K562 (cell line): ENCODE data around the gene HTRA3. TPM values are rescaled to one million over a fixed set of nuclear protein-coding genes. Genes with fewer than 3 reads are reported as not detected.

ENCODE experiments used
- ATAC-seq: fragments of 200-7000 bp; cut with Tn5 transposase; 3 replicates; pipeline ENCODE4 v1.9.1; 2020; ENCODE audit warnings: moderate library complexity
- BruUV-seq: library from RNA; stranded (reverse); fragments of 400-500 nt; replicated peaks from 2 replicates; lab custom pipeline; 2021; lab: Mats Ljungman, UMichigan
- CTCF ChIA-PET: fragments of 300-600 bp; formaldehyde crosslinking; extraction: SDS; loops from one replicate; lab custom pipeline; 2021; ENCODE audit warnings: low intra/inter-chr PET ratio; lab: Yijun Ruan, JAX
- POLR2A ChIA-PET: fragments of 300-600, 350-650 bp; sonication (Branson Sonifier 250); formaldehyde crosslinking; extraction: SDS; loops from one replicate; lab custom pipeline; 2021; ENCODE audit warnings: antibody characterized with exemption, inconsistent platforms; lab: Yijun Ruan, JAX
- DNase-seq, 4 experiments: peaks; one replicate each; pipeline versions ENCODE4 v3.0.0 to v3.0.0-alpha.2; 2011 to 2018; ENCODE audit warnings: low spot score in 3 of 4, mixed read lengths in 3 of 4; ENCODE audit errors: extremely low read depth in 1 of 4
- FAIRE-seq: peaks from 2 replicates; lab custom pipeline; 2011; peaks lifted over from hg19 to GRCh38; lab: Jason Lieb, UNC
- H2AFZ ChIP-seq: 2 replicates; pipeline ENCODE4 v1.6.0; 2011; ENCODE audit warnings: low read depth, low read length, control low read depth, inconsistent platforms
- H3K27ac ChIP-seq: fragments of 200-600 bp; 3 replicates; pipeline ENCODE4 v1.8.0; 2011; ENCODE audit warnings: low read depth, mild to moderate bottlenecking, control low read depth, inconsistent platforms, low read length, moderate library complexity, mixed read lengths; ENCODE audit errors: extremely low read depth
- H3K27me3 ChIP-seq, 2 experiments: fragments of 300-600 bp in 1 of 2; 2 replicates in 1 of 2; 3 replicates in 1 of 2; pipeline versions ENCODE4 v1.6.0 to v1.8.0; 2011; ENCODE audit warnings: inconsistent platforms in 2 of 2, low read length in 2 of 2, mild to moderate bottlenecking in 1 of 2, mixed read lengths in 1 of 2, moderate library complexity in 1 of 2; ENCODE audit not compliant: control insufficient read depth in 2 of 2, insufficient read depth in 2 of 2
- H3K36me3 ChIP-seq: fragments of 300-600 bp; 3 replicates; pipeline ENCODE4 v1.8.0; 2011; ENCODE audit warnings: mild to moderate bottlenecking, low read length, inconsistent platforms; ENCODE audit not compliant: control insufficient read depth, insufficient read depth
- H3K4me1 ChIP-seq, 2 experiments: fragments of 200-600 bp in 1 of 2; replicated peaks in 1 of 2; 2 replicates in 1 of 2; 3 replicates in 1 of 2; pipeline versions ENCODE4 v1.5.1 to v1.8.0; 2011; ENCODE audit warnings: inconsistent platforms in 2 of 2, low read length in 2 of 2, mild to moderate bottlenecking in 1 of 2, mixed read lengths in 1 of 2, moderate library complexity in 1 of 2; ENCODE audit not compliant: control insufficient read depth in 2 of 2, insufficient read depth in 2 of 2
- H3K4me2 ChIP-seq: 2 replicates; pipeline ENCODE4 v1.6.1; 2011; ENCODE audit warnings: low read length, control low read depth, inconsistent platforms, mixed read lengths; ENCODE audit not compliant: insufficient read depth
- H3K4me3 ChIP-seq: fragments of 200-600 bp; sonication (generic), shearing (Covaris generic); 2 replicates; pipeline ENCODE4 v1.5.1; 2016; ENCODE audit warnings: control low read depth, inconsistent platforms
- H3K79me2 ChIP-seq: fragments of 200-600 bp; 3 replicates; pipeline ENCODE4 v1.8.0; 2011; ENCODE audit warnings: low read length, inconsistent platforms; ENCODE audit not compliant: control insufficient read depth, insufficient read depth
- H3K9ac ChIP-seq, 2 experiments: 2 replicates each; pipeline versions ENCODE4 v1.6.0 to v1.6.1; 2011; ENCODE audit warnings: low read depth in 2 of 2, low read length in 2 of 2, control low read depth in 1 of 2, inconsistent platforms in 1 of 2, mild to moderate bottlenecking in 1 of 2, mixed read lengths in 1 of 2; ENCODE audit not compliant: insufficient read depth in 1 of 2
- H3K9me1 ChIP-seq: one replicate; pipeline ENCODE4 v1.6.0; 2011; ENCODE audit warnings: inconsistent platforms, mild to moderate bottlenecking, low read length, moderate library complexity; ENCODE audit not compliant: control insufficient read depth, insufficient read depth
- H3K9me3 ChIP-seq: replicated peaks from 2 replicates; pipeline ENCODE4 v1.5.1; 2011; ENCODE audit warnings: low read depth, low read length, inconsistent platforms; ENCODE audit not compliant: control insufficient read depth, insufficient read depth
- H4K20me1 ChIP-seq: replicated peaks from 2 replicates; pipeline ENCODE4 v1.6.1; 2011; ENCODE audit warnings: low read length, inconsistent platforms, mixed read lengths; ENCODE audit not compliant: control insufficient read depth, insufficient read depth
- CEBPG ChIP-seq, 3 experiments: fragments of 200-800 bp in 1 of 3; sonication (Bioruptor generic) in 1 of 3; sonication (generic) in 1 of 3; formaldehyde crosslinking in 1 of 3; IDR thresholded peaks in 2 of 3; conservative IDR thresholded peaks in 1 of 3; 2 replicates each; pipeline versions ENCODE4 v1.6.1 to v1.8.0; 2016 to 2022; ENCODE audit warnings: missing compliant biosample characterization in 2 of 3, missing genetic modification characterization in 2 of 3, mild to moderate bottlenecking in 1 of 3, missing genetic modification reagents in 1 of 3
- KDM5B ChIP-seq: fragments of 200-600 bp; sonication (generic); IDR thresholded peaks from 2 replicates; pipeline ENCODE4 v1.6.1; 2012; ENCODE audit warnings: low read depth, mild to moderate bottlenecking, moderate library complexity, low read length, control low read depth, inconsistent platforms; ENCODE audit not compliant: insufficient replicate concordance
- PPARD ChIP-seq: fragments of 250-450 bp; sonication (Bioruptor Pico); IDR thresholded peaks from 2 replicates; pipeline ENCODE4 v1.8.0; 2022; ENCODE audit warnings: inconsistent platforms, mild to moderate bottlenecking, moderate library complexity
- PRMT5 ChIP-seq: sonication (generic); formaldehyde crosslinking; IDR thresholded peaks from 2 replicates; pipeline ENCODE4 v1.5.0; 2020; ENCODE audit warnings: missing genetic modification reagents
- SRSF1 ChIP-seq: fragments of 200-400 bp; formaldehyde crosslinking; IDR thresholded peaks from 2 replicates; pipeline ENCODE4 v1.6.1; 2017; ENCODE audit warnings: mild to moderate bottlenecking, low read depth, low read length, moderate library complexity
- TAF7 ChIP-seq: fragments of 450-650 bp; IDR thresholded peaks from 2 replicates; pipeline ENCODE4 v1.6.1; 2016; ENCODE audit warnings: missing genetic modification characterization, missing compliant biosample characterization
- ZBTB33 ChIP-seq: sonication (generic); formaldehyde crosslinking; IDR thresholded peaks from 2 replicates; pipeline ENCODE4 v1.8.1; 2023; ENCODE audit warnings: mild to moderate bottlenecking, missing genetic modification reagents
- ZNF384 ChIP-seq: IDR thresholded peaks from 2 replicates; pipeline ENCODE4 v1.6.1; 2012; ENCODE audit warnings: low read depth, low read length, improper control_type of control experiment
- WGBS: fragments of 100-300 bp; shearing (Covaris generic); methylation state at CpG from one replicate; pipeline ENCODE4 v1.1.6; 2016; ENCODE audit warnings: low coverage, mixed read lengths; ENCODE audit not compliant: insufficient coverage; ENCODE audit errors: missing lambda C conversion rate; 5-methylcytosine and 5-hydroxymethylcytosine counted together
- in situ Hi-C: fragments of 300-500 bp; cut with MboI; formaldehyde crosslinking; loops from 4 replicates; pipeline ENCODE4 v1.15.0; 2018; ENCODE audit warnings: inconsistent platforms, mixed read lengths
- intact Hi-C: fragments of 100-400 bp; cut with micrococcal nuclease; formaldehyde crosslinking; loops from 2 replicates; pipeline ENCODE4 v1.14.2; 2022
- polyA plus RNA-seq, 8 experiments: library from polyadenylated mRNA; depleted of rRNA in 4 of 8; stranded (reverse) in 5 of 8; unstranded in 3 of 8; fragments of >200 nt; fragmentation: Nextera tagmentation in 2 of 8; fragmentation: Illumina TruSeq in 1 of 8; extraction: Ambion mirVana in 2 of 8; extraction: Trizol in 1 of 8; gene quantifications; 2 replicates each; pipeline versions ENCODE4 v1.2.1 to v1.2.3, GENCODE V29; 2011 to 2014; ENCODE audit warnings: inconsistent platforms in 1 of 8, missing spikeins in 1 of 8
- total RNA-seq, 7 experiments: library from RNA; depleted of rRNA in 6 of 7; stranded (reverse); fragments of >200 nt in 6 of 7; fragmentation: Illumina TruSeq in 2 of 7; extraction: Trizol in 2 of 7; gene quantifications; 2 replicates each; pipeline versions ENCODE4 v1.2.1 to v1.2.3, GENCODE V29; 2011 to 2021; ENCODE audit warnings: low replicate concordance in 1 of 7
- TF ChIP-seq, protein P1 (sequence below): sonication (generic); formaldehyde crosslinking; IDR thresholded peaks from 2 replicates; pipeline ENCODE4 v1.8.0; 2022; ENCODE audit warnings: missing genetic modification reagents, mild to moderate bottlenecking, moderate library complexity, borderline replicate concordance

Gene HTRA3
- total and polyA plus RNA-seq, 9 of the 15 experiments (the other 6 are each of a cell fraction or from before 2014, with no cell fraction given): 0.04 TPM; not detected in 8

DNA sequence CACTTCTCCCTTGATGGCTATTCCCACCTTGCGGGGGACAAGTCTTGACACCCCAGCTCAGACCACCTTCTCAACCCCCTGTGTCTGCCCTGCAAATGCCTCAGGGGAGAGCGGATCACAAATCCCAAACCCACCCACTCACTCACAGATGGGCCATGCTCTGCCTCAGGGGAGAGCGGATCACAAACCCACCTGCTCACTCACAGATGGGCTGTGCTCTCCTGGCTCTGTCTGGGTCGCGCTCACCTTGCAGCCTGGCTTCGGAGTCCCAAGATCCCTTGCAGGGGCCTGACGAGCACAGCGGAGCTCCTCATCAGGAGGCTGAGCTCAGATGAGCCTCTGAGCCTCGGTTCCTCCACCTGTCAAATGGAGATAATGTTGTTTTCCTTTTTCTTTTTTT is 38.6 kb downstream of the HTRA3 start:
- TF ChIP-seq KDM5B (no peak), ZNF384 (0 out of 2 replicates have a peak, but pooled peaks have one; percentile 5)
- H3K4me2 ChIP-seq: no peak overlapping the region; the same call in 1 of the 2 replicates
- WGBS: 51% methylated on average over 9 of the region's 9 CpGs
- no peak overlapping the region for H3K27ac ChIP-seq
- H3K36me3 ChIP-seq: no peaks in the 10 kb centered on the region
- in situ Hi-C loops: no loop called here
- FAIRE-seq (no peak), DNase-seq (no peak), ATAC-seq (no peak)
- ChIA-PET CTCF (no interaction called here), POLR2A (interaction anchor here (2.0 kb wide), 1 partner anchor 12 kb away, joined by 6 read pairs; no protein-coding TSS in a partner anchor)
- no peak overlapping the region for H3K4me3 ChIP-seq
- peaks cover 0 to 8% of the 10 kb centered on the region in 2 experiments; a peak in 1 of 5 replicates for H3K27me3 ChIP-seq
- no peaks in the 10 kb centered on the region for H3K9me1 ChIP-seq
- H3K9me3 ChIP-seq: no peaks in the 10 kb centered on the region
- no TSS peak for BruUV-seq
- intact Hi-C loops: loop anchor here (10.0 kb wide), 1 partner anchor 63 kb away; no protein-coding TSS in a partner anchor
- peaks cover 16 to 61% of the 10 kb centered on the region in 2 experiments; a peak in 4 of 5 replicates for H3K4me1 ChIP-seq
- H2AFZ ChIP-seq: no peak overlapping the region
- H3K79me2 ChIP-seq: no peaks in the 10 kb centered on the region
- no peak overlapping the region for H3K9ac ChIP-seq
- H4K20me1 ChIP-seq: 0 out of 2 replicates have a peak, but pooled peaks cover 3% of the 10 kb centered on the region

GRCh38 chr4:8308856-8309771 is 39.6 kb downstream of the HTRA3 start:
- Histone ChIP-seq H3K9me3 (no peaks in the 10 kb centered on the region), H3K27me3 (peaks cover 0 to 8% of the 10 kb centered on the region in 2 experiments; a peak in 1 of 5 replicates), H3K4me3 (no peak overlapping the region), H2AFZ (no peak overlapping the region), H3K79me2 (no peaks in the 10 kb centered on the region), H3K4me2 (no peak overlapping the region), H3K9ac (peak overlapping the region in 1 of 2 experiments; percentile 52; a peak in 1 of 4 replicates), H3K4me1 (peaks cover 6 to 53% of the 10 kb centered on the region in 2 experiments; a peak in 4 of 5 replicates), H3K36me3 (no peaks in the 10 kb centered on the region), H4K20me1 (0 out of 2 replicates have a peak, but pooled peaks cover 3% of the 10 kb centered on the region), H3K27ac (no peak overlapping the region), H3K9me1 (no peaks in the 10 kb centered on the region)
- in situ Hi-C loops: no loop called here
- no peak for DNase-seq
- intact Hi-C loops: loop anchor here (10.0 kb wide), 1 partner anchor 64 kb away; no protein-coding TSS in a partner anchor
- ChIA-PET POLR2A (interaction anchor here (2.0 kb wide), 1 partner anchor 11 kb away, joined by 6 read pairs; no protein-coding TSS in a partner anchor), CTCF (no interaction called here)
- BruUV-seq: no TSS peak
- no peak for FAIRE-seq
- ATAC-seq: peak; percentile 36
- 36% methylated on average over 22 of the region's 24 CpGs for WGBS
- no peak for TF ChIP-seq SRSF1
- TF ChIP-seq CEBPG (CRISPR knock-in tag; IDR thresholded peaks at IDR 0.05): peak; percentile 65
- TF ChIP-seq CEBPG (tag; conservative IDR thresholded peaks at IDR 0.05 in 1 of 2, IDR thresholded peaks at IDR 0.05 in 1 of 2): no peak
- TF ChIP-seq, protein P1, sequence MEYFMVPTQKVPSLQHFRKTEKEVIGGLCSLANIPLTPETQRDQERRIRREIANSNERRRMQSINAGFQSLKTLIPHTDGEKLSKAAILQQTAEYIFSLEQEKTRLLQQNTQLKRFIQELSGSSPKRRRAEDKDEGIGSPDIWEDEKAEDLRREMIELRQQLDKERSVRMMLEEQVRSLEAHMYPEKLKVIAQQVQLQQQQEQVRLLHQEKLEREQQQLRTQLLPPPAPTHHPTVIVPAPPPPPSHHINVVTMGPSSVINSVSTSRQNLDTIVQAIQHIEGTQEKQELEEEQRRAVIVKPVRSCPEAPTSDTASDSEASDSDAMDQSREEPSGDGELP (CRISPR knock-in tag): peak; percentile 71
- peak; percentile 94 for TF ChIP-seq ZBTB33 (CRISPR knock-in tag)
- no peak for TF ChIP-seq TAF7
- TF ChIP-seq PPARD (CRISPR knock-in tag): no peak
- TF ChIP-seq PRMT5 (CRISPR knock-in tag): no peak
